GM18502 (cell line): ENCODE data around the gene NCAN.
"Not testable (repeated sequence)": the region's sequence is repeated elsewhere in the genome, so short reads cannot be mapped to it uniquely, and the experiment has no call there.

Source experiments
- ATAC-seq: cut with Tn5 transposase; IDR thresholded peaks from one replicate; pipeline ENCODE4 v1.9.1; 2021; ENCODE audit warnings: mild to moderate bottlenecking; ENCODE audit not compliant: unreplicated experiment, poor library complexity

NCAN gene

DNA sequence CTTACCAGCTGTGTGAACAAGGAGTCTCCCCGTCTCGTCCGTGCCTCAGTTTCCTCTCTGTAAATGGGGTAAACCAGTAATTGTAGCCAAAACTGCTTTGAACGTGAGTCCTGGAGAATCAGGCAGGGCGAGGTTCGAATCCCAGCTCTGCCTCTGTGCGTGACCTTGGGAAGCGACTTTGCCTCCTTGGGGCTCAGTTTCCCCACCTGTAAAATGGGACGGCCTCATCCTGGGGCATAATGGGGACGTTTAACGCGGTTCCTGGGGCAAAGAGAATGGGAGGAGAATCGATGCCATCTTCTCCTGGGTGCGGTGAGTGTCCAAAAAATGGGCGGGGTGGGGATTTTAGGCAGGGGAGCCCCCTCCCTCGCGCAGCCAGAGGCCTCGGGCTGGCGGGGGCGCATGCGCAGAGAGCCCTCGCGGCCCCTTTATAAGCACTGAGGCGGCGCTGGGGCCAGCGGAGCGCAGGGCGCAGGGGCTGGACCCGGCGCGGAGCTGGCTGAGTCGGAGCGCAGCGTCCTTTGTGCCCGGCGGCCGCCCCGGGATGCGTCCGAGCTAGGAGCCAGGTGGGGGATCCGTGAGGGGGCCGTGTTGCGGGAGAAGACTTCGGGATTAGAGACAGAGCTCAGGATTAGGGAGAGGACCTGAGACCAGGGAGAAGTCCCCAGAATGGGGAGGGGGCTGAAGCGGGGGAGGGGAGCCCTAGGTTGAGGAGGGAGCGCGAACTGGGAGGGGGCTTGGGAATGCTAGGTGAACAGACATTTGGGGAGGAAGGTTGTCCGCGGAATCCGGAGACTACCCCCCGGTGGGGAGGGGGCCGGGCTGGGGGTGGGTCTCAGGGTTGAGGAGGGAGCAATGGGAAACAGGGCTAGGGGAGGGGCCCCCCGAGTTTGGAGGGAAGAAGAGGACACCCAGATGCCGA, at the start of gene NCAN:
NCAN (plus strand) TSS at position 460 of the 922 bp plus-strand sequence. CDS start 4,996 bp downstream, outside the sequence.
- no peak for ATAC-seq

- no peak for ATAC-seq
Observed at GRCh38 chr19:19162495-19162894, 49.3 kb upstream of the NCAN start.

GRCh38 chr19:19165396-19165795, 46.4 kb upstream of the NCAN start:
- ATAC-seq, result no peak

DNA sequence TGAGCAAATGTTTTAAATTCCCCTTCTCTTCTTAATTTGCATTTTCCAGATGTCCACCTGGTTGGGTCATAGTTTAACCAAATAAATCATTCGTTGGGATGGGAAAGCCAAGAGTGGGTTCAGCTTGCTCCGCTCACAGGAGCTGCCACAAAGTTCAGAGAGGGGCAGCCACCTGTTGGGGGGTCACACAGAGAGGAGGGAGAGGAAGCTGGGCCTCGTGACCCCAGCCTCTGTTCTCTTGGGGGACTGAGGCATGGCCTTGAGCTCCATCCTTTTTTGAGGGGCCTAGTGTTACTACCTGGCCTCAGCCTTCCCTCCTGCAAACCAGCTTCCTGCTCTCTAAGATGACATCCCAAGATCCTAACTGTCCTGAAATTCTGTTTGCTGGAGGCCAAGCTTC, 44.1 kb upstream of the NCAN start:
- no peak for ATAC-seq

DNA sequence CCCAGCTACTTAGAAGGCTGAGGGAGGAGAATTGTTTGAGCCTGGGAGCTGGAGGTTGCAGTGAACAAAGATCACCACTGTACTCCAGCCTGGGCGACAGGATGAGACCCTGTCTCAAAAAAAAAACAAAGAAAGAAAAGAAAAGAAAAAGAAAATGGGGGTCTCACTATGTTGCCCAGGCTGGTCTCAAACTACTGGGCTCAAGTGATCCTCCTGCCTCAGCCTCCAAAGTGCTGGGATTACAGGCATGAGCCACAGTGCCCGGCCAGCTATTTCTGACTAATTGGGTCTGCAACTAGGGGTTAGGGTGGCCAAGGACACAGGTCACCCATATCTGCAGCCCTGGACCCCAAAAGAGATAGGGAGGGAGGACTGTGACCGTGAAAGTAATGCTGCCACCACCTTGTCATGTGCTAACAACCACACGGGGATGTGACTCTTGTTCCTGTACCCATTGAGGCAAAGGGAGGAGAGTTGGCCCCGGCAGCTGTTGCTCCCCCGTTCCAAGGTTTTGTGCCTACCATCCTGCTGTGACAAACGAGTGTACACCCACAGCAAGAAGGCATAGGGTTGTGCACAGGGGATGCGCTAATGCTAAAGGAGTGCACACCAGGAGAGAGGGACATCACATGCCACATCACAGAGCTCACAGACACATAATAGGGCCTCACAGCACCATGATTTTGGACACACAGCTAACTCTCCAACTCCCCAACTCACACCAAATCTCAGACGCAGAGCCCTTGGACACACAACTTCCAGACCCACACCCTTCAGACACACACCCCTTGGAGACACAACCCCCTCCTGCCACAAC, 42.3 kb upstream of the NCAN start:
- ATAC-seq, result no peak

DNA sequence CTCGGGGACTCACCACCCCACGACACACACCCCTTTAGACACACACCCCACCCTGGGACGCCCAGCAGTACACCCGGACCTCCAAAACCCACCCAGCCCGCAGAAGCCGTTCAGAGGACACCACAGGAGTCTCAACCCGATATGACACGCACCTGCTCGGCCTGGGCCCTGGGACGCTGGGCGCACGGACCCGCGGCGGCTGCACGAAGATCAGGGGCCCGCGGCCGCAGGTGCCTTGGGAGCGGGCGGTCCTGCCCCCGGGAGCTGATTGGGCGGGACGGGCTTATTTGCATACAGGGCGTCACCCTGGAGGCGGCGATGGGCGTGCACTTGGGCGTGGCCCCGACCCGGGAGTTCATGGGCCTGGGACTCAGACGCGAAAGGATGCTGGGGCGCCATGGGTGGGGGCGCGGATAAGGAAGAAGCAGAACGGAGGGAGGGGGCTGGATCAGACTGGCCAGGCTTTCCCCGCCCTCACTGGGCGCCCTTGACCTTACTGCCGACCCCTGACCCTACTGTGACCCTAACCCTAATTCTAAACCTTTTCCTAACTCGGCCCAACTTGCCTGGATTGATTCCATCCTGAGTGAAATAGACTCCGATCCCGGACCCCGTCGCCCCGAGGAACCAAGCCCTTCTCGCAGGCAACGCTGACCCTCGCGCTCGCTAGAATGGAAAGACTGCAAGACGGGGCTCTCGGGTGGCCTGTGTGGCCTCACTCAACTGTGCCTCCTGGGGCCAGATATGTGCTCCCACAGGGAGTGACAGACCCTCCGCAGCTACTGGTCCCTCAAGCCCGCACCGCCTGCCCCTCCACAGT, 41.5 kb upstream of the NCAN start, which contains the start of gene MEF2B:
MEF2B (minus strand) TSS at position 211 of the 820 bp plus-strand sequence. CDS start 19,528 bp downstream, outside the sequence.
- ATAC-seq, result peak; percentile 92

DNA sequence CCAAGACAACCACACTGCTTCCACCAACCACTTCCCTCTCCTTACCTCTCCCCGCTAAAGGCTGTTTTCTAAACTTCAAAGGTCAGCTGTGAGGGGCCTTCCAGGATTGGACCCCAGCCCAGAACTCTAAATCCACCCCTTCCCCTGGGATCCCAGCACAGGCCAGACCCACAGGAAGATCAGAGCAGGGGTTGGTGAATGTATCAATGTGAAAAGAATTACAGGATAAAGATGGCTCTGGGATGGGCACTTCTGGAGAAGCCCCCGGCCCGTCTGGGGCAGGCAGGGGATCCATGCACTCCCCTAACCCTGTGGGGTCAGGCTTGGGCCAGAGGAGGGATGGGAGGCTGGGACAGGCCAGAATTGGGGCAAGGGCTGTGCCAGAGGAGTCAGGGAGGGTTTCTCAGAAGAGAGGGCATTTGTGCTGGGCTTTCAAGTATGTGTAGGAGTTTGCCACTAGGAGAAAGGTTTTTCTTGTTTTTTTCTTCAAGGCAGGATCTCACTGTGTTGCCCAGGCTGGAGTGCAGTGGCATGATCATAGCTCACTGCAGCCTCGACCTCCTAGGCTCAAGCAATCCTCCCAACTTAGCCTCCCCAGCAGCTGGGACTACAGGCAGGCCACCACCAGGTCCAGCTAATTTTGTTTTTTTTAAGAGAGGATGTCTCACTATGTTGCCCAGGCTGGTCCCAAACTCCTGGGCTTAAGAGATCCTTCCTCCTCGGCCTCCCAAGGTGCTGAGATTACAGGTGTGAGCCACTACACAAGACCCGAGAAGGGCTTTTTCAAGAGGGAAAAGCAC, 40.7 kb upstream of the NCAN start:
- no peak for ATAC-seq

- no peak for ATAC-seq
Observed at GRCh38 chr19:19171821-19172532, 39.8 kb upstream of the NCAN start.

DNA sequence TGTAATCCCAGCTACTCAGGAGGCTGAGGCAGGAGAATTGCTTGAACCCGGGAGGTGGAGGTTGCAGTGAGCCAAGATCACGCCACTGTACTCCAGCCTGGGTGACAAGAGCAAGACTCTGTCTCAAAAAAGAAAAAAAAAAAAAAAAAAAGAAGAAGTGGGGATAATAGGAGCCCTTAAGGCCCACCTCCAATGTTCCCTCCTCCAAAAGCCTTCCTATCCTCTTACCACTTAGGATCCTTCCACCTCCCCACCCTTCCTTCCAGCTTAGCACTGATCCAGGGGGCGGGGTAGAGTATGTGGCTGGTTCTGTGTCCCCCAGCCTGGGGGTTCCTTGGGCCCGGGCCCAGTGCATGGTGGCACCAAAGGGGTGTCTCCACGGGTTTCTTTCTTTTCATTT, 38.5 kb upstream of the NCAN start:
- not testable (repeated sequence) for ATAC-seq

DNA sequence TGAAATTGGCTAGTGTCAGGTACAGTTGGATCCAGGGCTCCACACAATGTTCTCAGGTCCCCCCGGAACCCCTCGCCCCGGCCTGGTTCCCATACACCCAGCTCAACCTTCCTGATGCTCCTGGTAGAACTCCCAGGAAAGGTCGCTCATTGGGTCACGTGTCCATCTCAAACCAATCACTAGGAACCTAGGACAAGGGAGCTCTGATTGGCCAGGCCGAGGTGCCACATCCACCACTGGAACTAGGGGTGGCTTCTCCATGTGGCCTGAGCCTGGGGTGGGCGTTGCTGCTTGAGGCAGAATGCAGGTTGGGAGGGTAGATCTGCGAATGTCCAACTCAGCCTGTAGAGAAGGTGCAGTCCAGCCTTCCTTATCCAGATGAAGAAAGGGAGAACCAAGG, 34.8 kb upstream of the NCAN start:
- no peak for ATAC-seq

DNA sequence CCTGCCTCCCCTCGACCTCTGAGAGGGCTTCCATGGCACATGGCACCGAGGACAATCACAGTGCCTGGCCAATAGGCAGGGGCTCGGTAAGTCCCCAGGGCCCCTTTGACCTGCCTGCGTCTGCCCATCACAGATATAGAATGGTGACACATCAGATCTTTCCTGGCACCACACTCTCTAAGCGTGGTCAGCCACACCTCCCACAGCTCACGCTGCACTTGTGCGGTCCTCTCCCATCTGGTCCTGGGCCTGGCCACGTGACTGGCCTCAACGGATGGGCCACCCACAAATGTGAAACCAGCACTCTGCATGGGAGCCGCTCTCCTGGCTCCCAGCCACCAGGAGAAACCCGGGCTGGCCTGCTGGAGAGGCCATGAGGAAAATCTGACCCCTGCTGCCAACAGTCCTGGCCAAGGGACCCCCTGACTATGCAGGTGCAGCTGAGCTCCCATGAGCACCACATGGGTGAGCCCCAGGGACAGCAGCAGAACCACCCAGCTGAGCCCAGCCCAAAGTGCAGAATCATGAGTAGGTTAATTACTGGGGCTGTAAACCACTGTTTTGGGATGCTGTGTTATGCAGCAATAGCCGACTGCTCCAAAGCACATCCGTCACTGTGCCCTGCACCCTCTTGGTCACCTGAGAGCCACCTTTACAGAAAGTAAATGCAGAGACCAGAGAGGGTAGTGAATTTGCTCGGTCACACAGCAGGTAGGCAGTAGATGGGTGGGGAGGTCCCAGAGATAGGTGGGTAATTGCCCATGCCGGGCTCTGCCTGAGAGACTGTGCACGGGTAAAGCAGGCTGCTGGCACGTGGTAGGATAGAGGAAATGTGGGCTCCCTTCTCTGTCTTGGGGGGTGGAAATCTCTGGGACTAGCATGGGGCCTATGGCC, 32.0 kb upstream of the NCAN start:
- ATAC-seq, result no peak

GRCh38 chr19:19181488-19181998, 30.2 kb upstream of the NCAN start:
- ATAC-seq, result no peak

DNA sequence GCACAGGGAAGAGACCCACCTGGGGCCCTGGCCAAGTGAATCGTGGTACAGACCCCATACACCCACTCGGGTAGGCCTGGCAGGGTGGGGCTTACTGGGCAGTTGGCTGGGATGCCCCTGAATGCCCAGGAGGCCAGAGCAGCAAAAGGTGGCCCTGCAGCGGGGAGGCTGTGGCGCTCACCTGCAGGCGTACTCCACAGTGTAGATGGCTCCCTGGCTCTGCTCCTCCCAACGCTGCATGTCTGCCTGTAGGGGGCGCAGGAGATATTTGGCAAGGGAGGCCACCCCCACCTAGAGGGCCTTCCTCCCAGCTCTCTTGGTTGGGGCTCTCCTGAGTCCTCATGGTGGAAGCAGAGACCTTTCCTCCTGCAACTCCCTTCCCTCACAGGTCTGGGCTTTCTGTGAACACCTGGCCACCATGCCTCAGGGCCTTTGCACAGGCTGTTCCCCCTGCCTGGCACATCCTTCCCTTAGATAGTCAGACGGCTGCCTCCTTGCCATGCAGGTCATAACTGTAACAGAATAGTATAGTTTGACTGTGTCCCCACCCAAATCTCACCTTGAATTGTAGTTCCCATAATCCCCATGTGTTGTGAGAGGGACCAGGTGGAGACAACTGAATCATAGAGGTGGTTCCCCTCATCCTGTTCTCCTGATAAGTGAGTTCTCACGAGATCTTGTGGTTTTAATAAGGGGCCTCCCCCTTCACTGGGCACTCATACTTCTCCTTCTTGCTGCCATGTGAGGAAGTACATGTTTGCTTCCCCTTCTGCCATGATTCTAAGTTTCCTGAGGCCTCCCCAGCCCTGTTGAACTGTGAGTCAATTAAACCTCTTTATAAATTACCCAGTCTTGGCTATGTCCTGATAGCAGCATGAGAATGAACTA, 25.7 kb upstream of the NCAN start:
- no peak for ATAC-seq

- ATAC-seq, result no peak
Observed at GRCh38 chr19:19186742-19187141, 25.0 kb upstream of the NCAN start.

- ATAC-seq, result no peak
Observed at GRCh38 chr19:19191768-19192077, 20.0 kb upstream of the NCAN start.

- peak; percentile 87 for ATAC-seq
Observed at GRCh38 chr19:19192078-19192882, 19.5 kb upstream of the NCAN start, which contains the start of the genes BORCS8 and RFXANK. TSS of gene BORCS8 (minus strand) at chr19:19192152. CDS start at chr19:19192117, 35 bp downstream. TSS of gene RFXANK (plus strand) at chr19:19192258. CDS start at chr19:19193947, 1,689 bp downstream.
